HCT116 (cell line): ENCODE measurements around the gene ACBD6. TPM values are rescaled to one million over a fixed set of nuclear protein-coding genes. Genes with fewer than 3 reads are reported as not detected.

Experiments used
- ATAC-seq: fragments of 200-7000 bp; cut with Tn5 transposase; 2 replicates; pipeline ENCODE4 v1.9.1; 2020; ENCODE audit warnings: mild to moderate bottlenecking, moderate library complexity
- BruUV-seq: library from RNA; stranded (reverse); fragments of 400-500 nt; replicated peaks from 2 replicates; lab custom pipeline; 2021; lab: Mats Ljungman, UMichigan
- CTCF ChIA-PET: fragments of 300-600 bp; sonication (Branson Sonifier 250); formaldehyde crosslinking; loops from one replicate; lab custom pipeline; 2021; ENCODE audit warnings: antibody characterized with exemption; lab: Charles Lee
- POLR2A ChIA-PET: fragments of 300-600, 350-600 bp; sonication (Branson Sonifier 250); formaldehyde crosslinking; loops from one replicate; lab custom pipeline; 2021; ENCODE audit warnings: antibody characterized with exemption; lab: Charles Lee
- RAD21 ChIA-PET, 2 experiments: fragments of 300-600 bp; sonication (Branson Sonifier 250); formaldehyde crosslinking; loops; one replicate each; lab custom pipeline; 2023; ENCODE audit warnings: low total read pairs in 2 of 2; ENCODE audit not compliant: uncharacterized antibody in 2 of 2, unreplicated experiment in 2 of 2, low non-redundant PET in 1 of 2; lab: Charles Lee
- DNase-seq: peaks from one replicate; pipeline ENCODE4 v3.0.0-alpha.2; 2010; ENCODE audit warnings: low read depth, low spot score
- H2AFZ ChIP-seq: fragments of 200-600 bp; shearing (Covaris generic), sonication (generic); 2 replicates; pipeline ENCODE4 v1.6.1; 2017; ENCODE audit warnings: low read depth, mixed run types, mixed read lengths, antibody characterized with exemption, low read length; ENCODE audit not compliant: poor library complexity, severe bottlenecking
- H3K27ac ChIP-seq: 2 replicates; pipeline ENCODE4 v1.5.1; 2012; ENCODE audit warnings: low read depth, low read length
- H3K27me3 ChIP-seq: fragments of 200-600 bp; sonication (generic); 2 replicates; pipeline ENCODE4 v1.6.1; 2016; ENCODE audit warnings: mixed run types, low read length, mixed read lengths; ENCODE audit not compliant: insufficient read depth
- H3K36me3 ChIP-seq, 2 experiments: fragments of 200-500 bp in 1 of 2; fragments of 200-600 bp in 1 of 2; sonication (Bioruptor generic) in 1 of 2; sonication (generic) in 1 of 2; 2 replicates each; pipeline versions ENCODE4 v1.5.1 to v1.6.1; 2014 to 2016; ENCODE audit warnings: low read length in 2 of 2, inconsistent platforms in 1 of 2, mixed read lengths in 1 of 2, mixed run types in 1 of 2; ENCODE audit not compliant: insufficient read depth in 2 of 2, control insufficient read depth in 1 of 2
- H3K4me1 ChIP-seq, 2 experiments: fragments of 200-600 bp in 1 of 2; sonication (generic) in 1 of 2; 2 replicates each; pipeline versions ENCODE4 v1.5.1 to v1.6.1; 2012 to 2017; ENCODE audit warnings: low read length in 2 of 2, inconsistent platforms in 1 of 2, mild to moderate bottlenecking in 1 of 2, mixed read lengths in 1 of 2, mixed run types in 1 of 2, moderate library complexity in 1 of 2; ENCODE audit not compliant: insufficient read depth in 2 of 2, control insufficient read depth in 1 of 2
- H3K4me2 ChIP-seq: fragments of 200-600 bp; sonication (generic); 2 replicates; pipeline ENCODE4 v1.6.1; 2017; ENCODE audit warnings: mixed run types, low read length, mixed read lengths
- H3K4me3 ChIP-seq, 2 experiments: fragments of 200-600 bp in 1 of 2; sonication (generic) in 1 of 2; replicated peaks in 1 of 2; 2 replicates each; pipeline ENCODE4 v1.5.1; 2011 to 2016; ENCODE audit warnings: low read length in 2 of 2, control low read depth in 1 of 2, low read depth in 1 of 2, mild to moderate bottlenecking in 1 of 2, mixed read lengths in 1 of 2, mixed run types in 1 of 2
- H3K79me2 ChIP-seq: fragments of 200-600 bp; sonication (generic); 2 replicates; pipeline ENCODE4 v1.6.1; 2017; ENCODE audit warnings: mild to moderate bottlenecking, mixed run types, low read length, moderate library complexity, mixed read lengths; ENCODE audit not compliant: insufficient read depth
- H3K9ac ChIP-seq: fragments of 200-600 bp; sonication (generic); 2 replicates; pipeline ENCODE4 v1.6.1; 2016; ENCODE audit warnings: low read length, mixed read lengths
- H3K9me2 ChIP-seq: fragments of 200-600 bp; sonication (generic), shearing (Covaris generic); 2 replicates; pipeline ENCODE4 v1.6.1; 2017; ENCODE audit warnings: mixed run types, mild to moderate bottlenecking, moderate library complexity; ENCODE audit not compliant: insufficient read depth
- H3K9me3 ChIP-seq, 2 experiments: fragments of 200-500 bp in 1 of 2; fragments of 200-600 bp in 1 of 2; sonication (Bioruptor generic) in 1 of 2; sonication (generic) in 1 of 2; 2 replicates each; pipeline ENCODE4 v1.6.1; 2014 to 2017; ENCODE audit warnings: low read length in 2 of 2, mixed read lengths in 2 of 2, inconsistent platforms in 1 of 2, low read depth in 1 of 2, mild to moderate bottlenecking in 1 of 2, mixed run types in 1 of 2, moderate library complexity in 1 of 2; ENCODE audit not compliant: control insufficient read depth in 1 of 2, insufficient read depth in 1 of 2
- H4K20me1 ChIP-seq: fragments of 200-600 bp; sonication (generic), shearing (Covaris generic); 2 replicates; pipeline ENCODE4 v1.6.1; 2017; ENCODE audit warnings: mixed run types, mild to moderate bottlenecking, moderate library complexity; ENCODE audit not compliant: insufficient read depth
- CBX3 ChIP-seq: IDR thresholded peaks from 2 replicates; pipeline ENCODE4 v1.6.1; 2012; ENCODE audit warnings: low read depth
- EGR1 ChIP-seq: IDR thresholded peaks from 2 replicates; pipeline ENCODE4 v1.6.1; 2012; ENCODE audit warnings: low read depth
- EZH2 ChIP-seq: fragments of 200-600 bp; sonication (generic); IDR thresholded peaks from 2 replicates; pipeline ENCODE4 v1.6.1; 2017; ENCODE audit warnings: antibody characterized with exemption, mixed run types
- JUND ChIP-seq: IDR thresholded peaks from 2 replicates; pipeline ENCODE4 v1.6.1; 2012
- POLR2AphosphoS5 ChIP-seq: IDR thresholded peaks from 2 replicates; pipeline ENCODE4 v1.6.1; 2011; ENCODE audit warnings: mild to moderate bottlenecking, low read depth, low read length, moderate library complexity
- RAD21 ChIP-seq: IDR thresholded peaks from 2 replicates; pipeline ENCODE4 v1.6.1; 2012; ENCODE audit warnings: low read depth, mild to moderate bottlenecking
- SP1 ChIP-seq: IDR thresholded peaks from 2 replicates; pipeline ENCODE4 v1.6.1; 2012; ENCODE audit warnings: low read depth
- TCF7L2 ChIP-seq: IDR thresholded peaks from 2 replicates; pipeline ENCODE4 v1.7.0; 2011; ENCODE audit warnings: borderline replicate concordance, inconsistent platforms; ENCODE audit not compliant: insufficient read depth, insufficient read length; ENCODE audit errors: extremely low read depth
- ZNF274 ChIP-seq: fragments of 200-500 bp; sonication (Bioruptor generic); IDR thresholded peaks from 2 replicates; pipeline ENCODE4 v1.6.1; 2014; ENCODE audit warnings: mild to moderate bottlenecking, low read depth, low read length, inconsistent platforms
- intact Hi-C: fragments of 100-400 bp; cut with micrococcal nuclease; formaldehyde crosslinking; loops from 2 replicates; pipeline ENCODE4 v1.10.0; 2022
- total RNA-seq: library from RNA; stranded (reverse); gene quantifications from one replicate; pipeline ENCODE4 v1.2.1, GENCODE V29; 2021; ENCODE audit not compliant: unreplicated experiment
- TF ChIP-seq, protein P1 (sequence below): IDR thresholded peaks from 2 replicates; pipeline ENCODE4 v1.6.1; 2012
- TF ChIP-seq, protein P2 (sequence below): IDR thresholded peaks from 2 replicates; pipeline ENCODE4 v1.6.1; 2012; ENCODE audit warnings: low read depth
- TF ChIP-seq, protein P3 (sequence below): IDR thresholded peaks from 2 replicates; pipeline ENCODE4 v1.6.1; 2011; ENCODE audit warnings: mild to moderate bottlenecking, low read length, moderate library complexity; ENCODE audit not compliant: insufficient replicate concordance; ENCODE audit errors: extremely low read depth

The ACBD6 gene
- total RNA-seq, 1 experiment from 2014 or later, result 43.2 TPM

DNA sequence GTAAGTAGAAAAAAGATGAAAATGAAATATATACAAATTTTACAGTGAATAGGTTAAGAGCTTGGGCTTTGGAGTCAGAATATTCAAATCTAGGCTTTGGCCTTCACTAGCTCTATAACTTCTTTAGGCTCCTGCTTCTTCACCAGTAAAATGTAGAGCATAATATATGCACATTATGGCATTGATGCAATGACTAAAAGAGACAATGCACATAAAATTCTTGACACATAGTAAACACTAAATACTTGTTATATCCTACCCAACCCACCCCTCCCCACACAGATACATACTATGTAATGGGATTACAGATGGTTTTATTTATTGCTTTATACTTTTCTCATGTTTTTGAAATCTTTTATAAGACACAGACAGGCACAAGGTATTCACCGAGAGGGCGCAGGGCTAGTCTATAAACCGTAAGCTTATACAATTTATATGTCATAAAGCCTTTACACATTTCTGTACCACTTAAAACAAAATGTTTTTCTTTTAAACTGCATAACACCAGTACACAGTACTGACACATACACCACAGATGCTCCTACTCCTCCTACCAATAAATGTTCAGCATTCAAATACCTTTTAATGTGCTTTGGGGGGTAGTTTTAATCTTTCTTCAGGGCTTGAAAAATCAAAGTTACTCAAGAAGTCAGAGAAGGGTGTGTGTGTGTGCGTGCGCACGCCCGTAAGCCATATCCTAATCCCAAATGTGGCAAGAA, 109.8 kb downstream of the ACBD6 start:
- TF ChIP-seq, protein P1, sequence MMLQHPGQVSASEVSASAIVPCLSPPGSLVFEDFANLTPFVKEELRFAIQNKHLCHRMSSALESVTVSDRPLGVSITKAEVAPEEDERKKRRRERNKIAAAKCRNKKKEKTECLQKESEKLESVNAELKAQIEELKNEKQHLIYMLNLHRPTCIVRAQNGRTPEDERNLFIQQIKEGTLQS, result no peak
- no peak for TF ChIP-seq EZH2
- TF ChIP-seq RAD21, result no peak
- no peak for TF ChIP-seq EGR1
- no peak for TF ChIP-seq ZNF274
- no peak for TF ChIP-seq TCF7L2
- no peak for TF ChIP-seq POLR2AphosphoS5
- TF ChIP-seq, protein P2, sequence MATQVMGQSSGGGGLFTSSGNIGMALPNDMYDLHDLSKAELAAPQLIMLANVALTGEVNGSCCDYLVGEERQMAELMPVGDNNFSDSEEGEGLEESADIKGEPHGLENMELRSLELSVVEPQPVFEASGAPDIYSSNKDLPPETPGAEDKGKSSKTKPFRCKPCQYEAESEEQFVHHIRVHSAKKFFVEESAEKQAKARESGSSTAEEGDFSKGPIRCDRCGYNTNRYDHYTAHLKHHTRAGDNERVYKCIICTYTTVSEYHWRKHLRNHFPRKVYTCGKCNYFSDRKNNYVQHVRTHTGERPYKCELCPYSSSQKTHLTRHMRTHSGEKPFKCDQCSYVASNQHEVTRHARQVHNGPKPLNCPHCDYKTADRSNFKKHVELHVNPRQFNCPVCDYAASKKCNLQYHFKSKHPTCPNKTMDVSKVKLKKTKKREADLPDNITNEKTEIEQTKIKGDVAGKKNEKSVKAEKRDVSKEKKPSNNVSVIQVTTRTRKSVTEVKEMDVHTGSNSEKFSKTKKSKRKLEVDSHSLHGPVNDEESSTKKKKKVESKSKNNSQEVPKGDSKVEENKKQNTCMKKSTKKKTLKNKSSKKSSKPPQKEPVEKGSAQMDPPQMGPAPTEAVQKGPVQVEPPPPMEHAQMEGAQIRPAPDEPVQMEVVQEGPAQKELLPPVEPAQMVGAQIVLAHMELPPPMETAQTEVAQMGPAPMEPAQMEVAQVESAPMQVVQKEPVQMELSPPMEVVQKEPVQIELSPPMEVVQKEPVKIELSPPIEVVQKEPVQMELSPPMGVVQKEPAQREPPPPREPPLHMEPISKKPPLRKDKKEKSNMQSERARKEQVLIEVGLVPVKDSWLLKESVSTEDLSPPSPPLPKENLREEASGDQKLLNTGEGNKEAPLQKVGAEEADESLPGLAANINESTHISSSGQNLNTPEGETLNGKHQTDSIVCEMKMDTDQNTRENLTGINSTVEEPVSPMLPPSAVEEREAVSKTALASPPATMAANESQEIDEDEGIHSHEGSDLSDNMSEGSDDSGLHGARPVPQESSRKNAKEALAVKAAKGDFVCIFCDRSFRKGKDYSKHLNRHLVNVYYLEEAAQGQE, result no peak
- TF ChIP-seq, protein P3, sequence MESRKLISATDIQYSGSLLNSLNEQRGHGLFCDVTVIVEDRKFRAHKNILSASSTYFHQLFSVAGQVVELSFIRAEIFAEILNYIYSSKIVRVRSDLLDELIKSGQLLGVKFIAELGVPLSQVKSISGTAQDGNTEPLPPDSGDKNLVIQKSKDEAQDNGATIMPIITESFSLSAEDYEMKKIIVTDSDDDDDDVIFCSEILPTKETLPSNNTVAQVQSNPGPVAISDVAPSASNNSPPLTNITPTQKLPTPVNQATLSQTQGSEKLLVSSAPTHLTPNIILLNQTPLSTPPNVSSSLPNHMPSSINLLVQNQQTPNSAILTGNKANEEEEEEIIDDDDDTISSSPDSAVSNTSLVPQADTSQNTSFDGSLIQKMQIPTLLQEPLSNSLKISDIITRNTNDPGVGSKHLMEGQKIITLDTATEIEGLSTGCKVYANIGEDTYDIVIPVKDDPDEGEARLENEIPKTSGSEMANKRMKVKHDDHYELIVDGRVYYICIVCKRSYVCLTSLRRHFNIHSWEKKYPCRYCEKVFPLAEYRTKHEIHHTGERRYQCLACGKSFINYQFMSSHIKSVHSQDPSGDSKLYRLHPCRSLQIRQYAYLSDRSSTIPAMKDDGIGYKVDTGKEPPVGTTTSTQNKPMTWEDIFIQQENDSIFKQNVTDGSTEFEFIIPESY, result no peak
- TF ChIP-seq SP1, result no peak
- TF ChIP-seq CBX3, result no peak
- TF ChIP-seq JUND, result no peak
- TF ChIP-seq, all 23 proteins: peak for 0
- BruUV-seq, result no TSS peak
- no peaks in the 10 kb centered on the region for H3K4me1 ChIP-seq
- DNase-seq (no peak), ATAC-seq (no peak)
- ChIA-PET RAD21 (no interaction called here), CTCF (no interaction called here), POLR2A (no interaction called here)
- peaks cover 38% of the 10 kb centered on the region for H3K79me2 ChIP-seq
- 0 out of 2 replicates have a peak, but pooled peaks cover 5% of the 10 kb centered on the region for H4K20me1 ChIP-seq
- intact Hi-C loops, result no loop called here
- no peak overlapping the region for H3K4me2 ChIP-seq
- H3K4me3 ChIP-seq, result no peak overlapping the region
- H3K9me3 ChIP-seq, result no peaks in the 10 kb centered on the region
- no peak overlapping the region for H3K27ac ChIP-seq
- no peaks in the 10 kb centered on the region for H3K27me3 ChIP-seq
- no peaks in the 10 kb centered on the region; a peak in 1 of 4 replicates for H3K36me3 ChIP-seq
- H2AFZ ChIP-seq, result no peak overlapping the region
- H3K9ac ChIP-seq, result no peak overlapping the region
- no peaks in the 10 kb centered on the region for H3K9me2 ChIP-seq
